ENCODE results near the gene RNF10. TPM values are rescaled to one million over a fixed set of nuclear protein-coding genes. Genes with fewer than 3 reads are reported as not detected.
"Not testable (repeated sequence)": the region's sequence is repeated elsewhere in the genome, so short reads cannot be mapped to it uniquely, and the experiment has no call there.

RNF10 gene
- total RNA-seq, 4 donors from 2014 or later = 124 to 217 (median 167) TPM

DNA sequence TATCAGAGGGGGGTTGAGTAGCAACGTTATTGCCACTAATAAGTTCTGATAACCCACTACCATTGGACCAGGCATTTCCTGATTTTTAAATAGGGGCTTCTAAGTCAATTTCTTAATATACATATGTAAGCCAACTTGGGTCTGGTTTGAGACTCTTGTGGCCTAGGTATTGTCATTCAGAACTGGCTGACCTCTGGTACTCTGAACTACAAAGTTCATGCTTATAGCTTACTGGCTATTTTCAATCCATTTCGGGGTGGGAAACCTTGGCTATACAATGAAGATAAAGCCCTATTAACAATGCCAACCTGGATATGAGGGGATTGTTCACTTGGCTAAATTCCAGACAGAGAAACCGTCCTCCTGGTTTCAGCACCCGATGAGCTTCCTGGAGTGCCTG is 29.6 kb upstream of the RNF10 start:
- no peak for DNase-seq (ENCODE audit: low spot score)
- ATAC-seq (ENCODE audit: low FRiP score) = no peak
- TF ChIP-seq, protein P1, sequence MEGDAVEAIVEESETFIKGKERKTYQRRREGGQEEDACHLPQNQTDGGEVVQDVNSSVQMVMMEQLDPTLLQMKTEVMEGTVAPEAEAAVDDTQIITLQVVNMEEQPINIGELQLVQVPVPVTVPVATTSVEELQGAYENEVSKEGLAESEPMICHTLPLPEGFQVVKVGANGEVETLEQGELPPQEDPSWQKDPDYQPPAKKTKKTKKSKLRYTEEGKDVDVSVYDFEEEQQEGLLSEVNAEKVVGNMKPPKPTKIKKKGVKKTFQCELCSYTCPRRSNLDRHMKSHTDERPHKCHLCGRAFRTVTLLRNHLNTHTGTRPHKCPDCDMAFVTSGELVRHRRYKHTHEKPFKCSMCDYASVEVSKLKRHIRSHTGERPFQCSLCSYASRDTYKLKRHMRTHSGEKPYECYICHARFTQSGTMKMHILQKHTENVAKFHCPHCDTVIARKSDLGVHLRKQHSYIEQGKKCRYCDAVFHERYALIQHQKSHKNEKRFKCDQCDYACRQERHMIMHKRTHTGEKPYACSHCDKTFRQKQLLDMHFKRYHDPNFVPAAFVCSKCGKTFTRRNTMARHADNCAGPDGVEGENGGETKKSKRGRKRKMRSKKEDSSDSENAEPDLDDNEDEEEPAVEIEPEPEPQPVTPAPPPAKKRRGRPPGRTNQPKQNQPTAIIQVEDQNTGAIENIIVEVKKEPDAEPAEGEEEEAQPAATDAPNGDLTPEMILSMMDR (IDR thresholded peaks at IDR 0.05) = no peak

DNA sequence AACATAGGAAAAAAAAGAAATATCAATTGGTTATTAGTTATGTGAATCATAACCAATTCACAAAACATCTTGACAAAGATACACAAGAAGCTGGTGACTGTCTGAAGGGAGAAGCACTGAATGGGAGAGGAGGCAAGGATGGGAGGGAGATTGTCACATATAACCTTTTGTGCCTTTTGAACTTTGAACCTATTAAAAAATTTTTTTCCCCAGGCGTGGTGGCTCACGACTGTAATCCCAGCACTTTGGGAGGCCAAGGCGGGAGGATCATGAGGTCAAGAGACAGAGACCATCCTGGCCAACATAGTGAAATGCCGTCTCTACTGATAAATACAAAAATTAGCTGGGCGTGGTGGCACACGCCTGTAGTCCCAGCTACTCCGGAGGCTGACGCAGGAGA is 25.6 kb upstream of the RNF10 start:
- no peak for ATAC-seq (ENCODE audit: low FRiP score)
- DNase-seq (ENCODE audit: low spot score) = no peak
- TF ChIP-seq, protein P1 (IDR thresholded peaks at IDR 0.05) = no peak

DNA sequence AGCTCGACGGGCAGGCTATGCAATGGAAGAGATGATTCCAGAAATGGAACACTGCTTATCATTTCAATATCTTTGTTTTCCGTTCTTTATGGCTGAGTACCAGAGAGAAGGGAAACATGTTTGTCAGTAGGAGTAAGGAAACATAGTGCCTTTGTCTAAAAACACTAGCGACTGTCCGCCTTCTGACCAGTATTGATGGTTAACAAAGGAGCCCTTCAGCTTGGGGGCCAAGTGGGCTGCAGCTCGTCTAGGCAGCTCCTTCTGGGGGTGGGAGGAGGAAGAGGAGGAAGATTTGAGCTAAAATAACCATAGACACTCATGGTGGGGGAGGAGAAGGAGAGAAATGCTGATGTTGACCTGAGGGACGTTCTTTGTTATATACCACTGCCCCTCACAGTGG is 20.2 kb upstream of the RNF10 start:
- TF ChIP-seq, protein P1 (IDR thresholded peaks at IDR 0.05) = no peak
- DNase-seq (ENCODE audit: low spot score) (no peak), ATAC-seq (ENCODE audit: low FRiP score) (no peak)

DNA sequence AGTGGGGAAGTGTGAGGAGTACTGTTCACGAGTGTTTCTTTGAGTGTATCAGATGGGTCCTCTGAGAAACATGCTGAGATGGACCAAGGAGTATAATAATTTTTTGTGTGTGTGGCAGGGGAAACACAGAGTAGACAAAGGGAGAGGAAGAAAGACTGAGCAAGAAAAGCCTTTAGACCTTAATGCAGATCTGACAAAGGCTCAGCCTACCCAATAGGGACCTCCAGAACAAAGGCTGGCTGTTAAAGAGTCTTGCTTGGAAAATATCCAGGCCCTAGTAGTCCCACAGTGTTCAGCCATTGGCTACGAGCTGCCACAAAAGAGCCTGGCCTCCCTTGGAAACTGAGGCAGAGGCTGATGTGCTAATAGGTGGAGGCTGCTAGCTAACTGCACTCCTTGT is 18.7 kb upstream of the RNF10 start:
- no peak for DNase-seq (ENCODE audit: low spot score)
- TF ChIP-seq, protein P1 (IDR thresholded peaks at IDR 0.05) = no peak
- no peak for ATAC-seq (ENCODE audit: low FRiP score)

DNA sequence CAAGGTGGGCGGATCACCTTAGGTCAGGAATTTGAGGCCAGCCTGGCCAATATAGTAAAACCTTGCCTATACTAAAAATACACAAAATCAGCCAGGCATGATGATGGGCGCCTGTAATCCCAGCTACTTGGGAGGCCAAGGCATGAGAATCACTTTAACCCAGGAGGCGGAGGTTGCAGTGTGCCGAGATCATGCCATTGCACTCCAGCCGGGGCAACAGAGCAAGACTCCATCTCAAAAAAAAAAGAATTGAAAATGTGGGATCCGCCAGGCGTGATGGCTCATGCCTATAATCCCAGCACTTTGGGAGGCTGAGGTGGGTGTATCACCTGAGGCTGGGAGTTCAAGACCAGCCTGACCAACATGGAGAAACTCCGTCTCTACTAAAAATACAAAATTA is 14.8 kb upstream of the RNF10 start:
- DNase-seq (ENCODE audit: low spot score); ATAC-seq (ENCODE audit: low FRiP score): not testable (repeated sequence)

DNA sequence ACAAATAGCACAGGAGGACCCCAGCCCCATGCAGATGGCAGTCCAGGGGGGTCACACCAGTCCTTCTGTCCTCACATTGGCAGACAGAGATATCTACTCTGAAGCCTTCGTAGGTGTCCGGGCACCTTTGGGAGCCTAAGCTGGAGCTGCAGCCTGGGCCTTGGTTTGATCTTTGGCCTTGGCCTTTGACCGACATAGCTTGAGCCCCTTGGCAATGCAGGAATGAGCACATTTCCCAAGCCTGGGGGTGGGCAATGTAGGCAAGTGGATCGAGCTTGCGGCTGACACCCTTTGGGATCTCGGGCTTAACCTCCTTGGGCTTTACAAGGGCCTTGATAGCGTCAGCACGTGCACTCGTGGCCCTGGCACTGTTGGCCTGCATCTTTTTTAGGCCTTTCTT is 11.6 kb upstream of the RNF10 start:
- ATAC-seq (ENCODE audit: low FRiP score) (no peak), DNase-seq (ENCODE audit: low spot score) (no peak)
- TF ChIP-seq, protein P1 (IDR thresholded peaks at IDR 0.05) = no peak

DNA sequence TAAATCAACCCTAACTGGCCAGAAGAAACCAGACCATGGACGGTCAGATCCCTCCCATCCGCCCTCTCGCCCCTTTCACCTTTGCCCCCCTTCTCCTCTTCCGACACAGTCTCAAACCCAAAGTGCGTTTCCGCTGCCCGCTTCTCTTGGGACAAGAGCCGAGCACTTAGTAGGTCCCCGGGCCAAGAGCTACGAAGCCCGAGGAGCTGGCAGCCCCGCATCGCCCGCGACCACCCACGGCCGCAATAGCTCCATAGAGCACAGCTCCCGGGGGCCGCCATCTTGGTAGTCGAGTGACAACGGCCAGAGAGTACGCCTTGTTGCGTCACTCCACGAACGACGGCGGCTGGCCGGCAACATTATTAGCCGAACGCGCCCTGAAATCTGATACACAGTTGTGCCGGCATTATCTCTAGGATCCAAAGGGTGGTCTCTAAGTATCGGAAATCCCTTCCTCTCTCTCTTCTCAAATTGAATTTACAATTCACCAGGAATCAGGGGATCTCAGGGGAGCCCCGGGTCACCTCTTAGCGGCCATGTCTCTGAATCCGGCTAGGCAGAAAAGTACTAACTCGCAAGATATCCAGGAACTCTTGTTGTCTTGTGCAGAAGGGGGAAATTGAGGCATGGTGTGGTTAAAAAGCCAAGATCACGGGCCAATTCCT is 5.2 kb upstream of the RNF10 start, which contains the start of gene COQ5:
Gene COQ5 (minus strand): TSS at position 298 of the 665 bp plus-strand sequence. CDS start 17 bp downstream, at position 281.
- ATAC-seq (ENCODE audit: low FRiP score) = peak; percentile 91
- TF ChIP-seq, protein P1 (IDR thresholded peaks at IDR 0.05) = no peak
- DNase-seq (ENCODE audit: low spot score) = peak; percentile 79
